Skeletal muscle cell (primary cell): Measurements from ENCODE around the gene PPARA.

Experiments used
- DNase-seq: peaks from one replicate; pipeline ENCODE4 v3.0.0-alpha.2; 2010; ENCODE audit warnings: low read depth
- H3K4me3 ChIP-seq: 2 replicates; pipeline ENCODE4 v1.5.1; 2011; ENCODE audit warnings: low read depth, mild to moderate bottlenecking, control low read depth, low read length, moderate library complexity

PPARA gene

GRCh38 chr22:46280999-46281623, 130.8 kb downstream of the PPARA start:
- DNase-seq = no peak
- H3K4me3 ChIP-seq = no peak overlapping the region

- no peak overlapping the region for H3K4me3 ChIP-seq
- no peak for DNase-seq
These were observed 131.7 kb downstream of the PPARA start for GRCh38 chr22:46281866-46282678.

GRCh38 chr22:46286006-46286405, 135.7 kb downstream of the PPARA start:
- no peak overlapping the region for H3K4me3 ChIP-seq
- DNase-seq = no peak

DNA sequence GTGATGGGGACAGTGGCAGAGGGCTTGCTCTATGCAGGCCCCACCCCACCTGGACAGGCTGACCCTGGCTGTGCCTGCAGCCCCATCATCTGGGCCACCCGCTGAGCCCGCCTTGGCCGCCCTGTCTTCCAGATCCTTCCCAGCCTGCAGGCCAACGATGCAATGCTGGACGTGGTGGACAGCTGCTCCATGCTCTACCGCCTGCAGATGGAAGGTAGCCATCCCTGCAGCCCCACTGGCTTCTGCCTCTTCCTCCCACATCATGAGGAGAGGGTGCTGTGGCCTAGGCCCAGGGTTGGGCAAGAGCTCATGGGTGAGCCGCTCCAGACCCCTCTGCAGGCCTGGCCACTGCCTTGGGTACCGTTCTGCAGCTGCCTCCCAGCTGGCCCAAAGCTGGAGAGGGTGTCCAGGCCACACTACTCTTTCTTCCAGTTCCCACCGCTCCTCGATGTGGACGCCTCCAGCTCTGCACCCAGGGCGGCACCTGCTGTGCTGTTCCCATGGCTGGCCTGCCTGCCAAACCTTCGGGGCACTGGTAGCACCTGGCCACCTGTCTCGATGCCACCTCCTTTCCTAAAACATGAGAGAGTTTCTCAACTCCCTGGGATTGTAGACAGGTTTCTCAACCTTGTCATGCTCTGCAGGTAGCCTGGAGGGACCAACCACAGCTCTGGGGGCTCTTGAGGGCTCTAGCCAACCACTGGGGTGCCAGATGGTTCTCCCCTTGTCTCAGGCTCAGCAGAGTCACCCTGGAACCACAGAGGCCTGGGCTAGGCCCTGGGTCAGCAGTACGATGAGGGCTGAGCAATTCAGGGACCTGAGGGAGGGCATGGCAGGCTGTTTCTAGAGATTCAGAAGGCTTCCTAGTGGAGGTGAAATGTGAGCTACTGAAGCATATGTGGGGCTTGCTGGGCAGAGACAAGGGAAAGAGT, 136.9 kb downstream of the PPARA start:
- DNase-seq = no peak
- H3K4me3 ChIP-seq = no peak overlapping the region

DNA sequence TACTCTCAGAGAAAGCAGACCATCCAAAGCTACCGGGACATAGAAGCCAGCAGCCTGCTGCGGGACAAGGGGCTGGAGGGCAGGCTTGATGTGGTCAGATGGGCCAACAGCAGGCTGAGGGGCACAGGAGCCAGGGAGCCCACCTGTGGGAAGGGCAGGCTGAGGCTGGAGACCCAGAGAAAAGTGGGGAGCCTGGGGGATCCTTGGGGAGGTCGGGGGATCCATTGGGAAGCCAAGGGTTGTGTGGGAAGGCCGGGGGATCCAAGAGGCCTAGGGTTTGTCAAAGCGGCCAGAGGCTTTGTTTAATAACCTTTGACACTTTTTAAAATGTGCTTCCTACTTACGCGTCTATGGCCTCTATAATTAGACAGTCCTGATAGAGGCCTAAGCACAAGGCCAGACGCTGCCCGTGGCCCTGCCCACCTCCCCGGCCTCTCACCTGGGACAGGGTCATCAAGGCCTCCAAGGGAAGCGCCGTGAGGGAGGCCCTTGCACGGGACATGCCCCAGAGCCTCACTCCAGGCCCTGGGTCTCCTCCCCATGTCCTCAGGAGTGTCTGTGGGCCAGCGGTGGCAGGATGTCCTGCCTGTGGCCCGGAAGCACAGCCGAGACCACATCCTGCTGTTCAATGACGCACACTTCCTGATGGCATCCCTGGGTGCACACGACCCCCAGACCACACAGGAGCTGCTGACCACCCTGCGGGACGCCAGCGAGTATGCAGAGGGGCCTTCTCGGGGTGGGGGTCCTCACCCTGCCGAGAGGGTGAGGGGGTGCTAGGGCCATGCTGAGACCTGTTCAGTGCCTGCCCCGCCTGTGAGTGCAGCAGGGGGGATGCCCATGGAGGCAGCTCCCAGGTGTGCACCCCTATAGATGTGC, 137.8 kb downstream of the PPARA start:
- no peak overlapping the region for H3K4me3 ChIP-seq
- no peak for DNase-seq

GRCh38 chr22:46288846-46289243, 138.5 kb downstream of the PPARA start:
- no peak overlapping the region for H3K4me3 ChIP-seq
- no peak for DNase-seq

- DNase-seq = no peak
- no peak overlapping the region for H3K4me3 ChIP-seq
These were observed 139.0 kb downstream of the PPARA start for GRCh38 chr22:46289244-46289891.

DNA sequence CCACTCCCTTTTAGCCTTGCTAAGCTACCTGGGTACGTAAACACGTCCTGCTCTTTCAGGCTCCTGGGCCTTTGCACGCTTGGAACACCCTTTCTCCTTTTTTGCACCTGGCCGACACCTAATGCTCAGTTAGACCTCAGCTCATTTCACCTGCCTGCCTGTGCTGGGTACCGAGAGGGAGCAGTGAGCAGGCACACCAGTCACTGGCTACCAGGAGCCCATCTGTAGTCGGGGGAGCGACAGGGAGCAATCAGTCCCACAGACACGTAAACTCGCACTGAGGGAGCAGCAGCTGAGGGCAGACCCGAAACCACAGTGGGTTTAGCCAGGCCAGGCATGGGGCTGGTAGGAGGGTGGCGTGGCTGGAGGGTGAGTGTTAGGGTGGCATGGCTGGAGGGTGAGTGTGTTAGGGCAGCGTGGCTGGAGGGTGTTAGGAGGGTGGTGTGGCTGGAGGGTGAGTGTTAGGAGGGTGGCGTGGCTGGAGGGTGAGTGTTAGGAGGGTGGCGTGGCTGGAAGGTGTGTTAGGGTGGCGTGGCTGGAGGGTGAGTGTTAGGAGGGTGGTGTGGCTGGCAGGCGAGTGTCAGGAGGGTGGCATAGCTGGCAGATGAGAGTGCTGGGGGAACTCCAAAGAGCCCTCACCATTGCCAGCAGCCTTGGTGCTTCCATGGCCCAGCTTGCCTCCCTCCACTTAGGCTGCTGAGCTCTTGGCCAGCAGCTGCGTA, 140.0 kb downstream of the PPARA start:
- DNase-seq = no peak
- no peak overlapping the region for H3K4me3 ChIP-seq

DNA sequence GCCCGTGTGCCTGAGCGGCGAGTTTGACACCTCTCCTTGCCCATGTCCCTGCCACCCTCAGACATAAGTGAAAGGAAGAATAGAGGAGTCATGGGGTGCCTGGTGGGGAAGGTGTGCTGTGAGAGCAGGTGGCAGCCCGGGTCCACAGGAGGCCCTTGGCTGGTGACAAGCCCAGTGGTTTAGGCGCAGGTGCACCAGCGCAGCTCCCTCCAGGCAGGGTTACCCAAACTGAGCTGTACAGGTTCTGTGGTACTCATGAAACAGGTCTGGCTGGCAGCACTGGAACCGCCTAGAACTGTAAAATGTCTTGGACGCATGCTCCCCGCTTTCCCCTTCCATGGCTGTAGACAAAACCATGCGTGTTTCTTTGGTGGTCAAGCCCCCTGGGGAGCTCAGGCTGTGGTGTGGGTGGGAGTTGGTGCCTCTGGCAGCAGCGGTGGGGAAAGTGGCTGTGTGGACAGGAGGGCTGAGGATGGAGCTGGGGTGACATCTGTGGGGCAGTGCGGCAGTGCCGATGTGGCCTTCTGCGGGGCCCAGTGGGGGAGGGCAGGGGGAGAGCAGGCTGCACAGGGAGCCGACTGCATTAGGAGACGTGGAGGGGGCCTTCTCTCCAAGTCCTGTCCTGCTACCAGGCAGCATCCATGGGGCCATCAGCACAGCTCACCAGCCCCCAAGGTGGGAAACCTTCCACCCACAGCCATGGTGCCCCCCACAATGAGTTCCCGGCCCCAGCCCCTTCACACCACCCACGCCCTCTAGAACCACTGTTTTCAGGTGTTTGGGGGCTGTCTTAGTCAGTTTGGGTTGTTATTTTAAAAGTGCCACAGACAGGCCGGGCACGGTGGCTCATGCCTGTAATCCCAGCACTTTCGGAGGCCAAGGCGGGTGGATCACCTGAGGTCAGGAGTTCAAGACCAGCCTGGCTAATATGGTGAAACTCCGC, 140.8 kb downstream of the PPARA start:
- no peak for DNase-seq
- no peak overlapping the region for H3K4me3 ChIP-seq

DNA sequence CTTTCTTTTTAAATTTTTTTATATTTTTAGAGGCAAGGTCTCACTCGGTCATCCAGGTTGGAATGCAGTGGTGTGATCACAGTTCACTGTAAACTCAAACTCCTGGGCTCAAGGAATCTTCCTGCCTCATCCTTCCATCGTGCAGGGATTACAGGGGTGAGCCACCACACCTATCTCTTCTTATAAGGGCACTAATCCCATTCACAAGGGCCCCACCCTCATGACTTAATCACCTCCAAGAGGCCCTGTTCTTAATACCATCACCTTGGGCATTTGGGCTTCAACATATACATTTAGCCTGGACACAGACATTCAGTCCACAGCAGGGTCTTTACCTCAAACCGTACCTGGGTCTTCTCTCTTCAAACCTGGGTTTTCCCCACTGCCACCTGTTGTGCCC, 141.8 kb downstream of the PPARA start:
- H3K4me3 ChIP-seq = no peak overlapping the region
- DNase-seq = no peak

DNA sequence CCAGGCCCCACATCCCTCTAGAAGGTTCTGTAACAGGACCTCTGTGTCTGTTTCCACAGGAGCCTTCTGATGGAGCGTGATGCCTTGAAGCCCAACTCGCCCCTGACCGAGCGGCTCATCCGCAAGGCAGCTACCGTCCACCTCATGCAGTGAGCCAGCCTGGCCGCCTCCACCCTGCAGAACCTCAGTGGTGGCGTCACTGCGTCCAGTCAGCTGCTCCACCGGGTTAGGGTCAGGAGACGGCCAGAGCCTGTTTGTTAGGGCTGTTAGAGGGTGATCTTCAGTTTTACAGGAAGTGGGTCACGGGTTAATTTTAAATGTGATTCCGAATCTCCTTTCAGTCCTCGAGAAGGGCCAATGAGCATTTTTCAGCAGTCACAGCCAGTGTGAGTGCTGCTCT, 142.4 kb downstream of the PPARA start:
- H3K4me3 ChIP-seq = no peak overlapping the region
- no peak for DNase-seq
